NCI-H1436 (cell line): ENCODE measurements around the gene SPAG16.
A peak's percentile ranks its signal among the peaks of the same experiment; 100 is the strongest.

Source experiments
- DNase-seq: peaks from one replicate; lab custom pipeline; 2025; lab: John Stamatoyannopoulos, UW

The SPAG16 gene

DNA sequence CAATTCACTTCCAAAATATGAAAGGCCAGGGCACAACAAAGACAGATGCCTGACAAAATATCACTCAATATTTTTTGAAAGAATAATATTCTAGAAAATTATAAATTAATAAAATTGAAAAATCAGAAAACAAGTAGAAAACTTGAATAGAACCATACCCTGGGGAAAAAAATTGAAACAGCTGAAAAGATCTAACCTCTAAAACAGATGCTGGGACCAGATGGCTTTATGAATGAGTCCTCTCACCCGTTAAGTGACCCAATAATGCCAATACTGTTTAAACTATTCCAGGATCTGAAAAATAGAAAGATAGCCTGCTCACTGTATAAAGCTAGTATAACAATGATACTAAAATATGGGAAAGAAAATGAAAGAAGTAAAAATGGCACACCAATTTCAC lies 804.3 kb downstream of the SPAG16 start:
- DNase-seq = no peak

DNA sequence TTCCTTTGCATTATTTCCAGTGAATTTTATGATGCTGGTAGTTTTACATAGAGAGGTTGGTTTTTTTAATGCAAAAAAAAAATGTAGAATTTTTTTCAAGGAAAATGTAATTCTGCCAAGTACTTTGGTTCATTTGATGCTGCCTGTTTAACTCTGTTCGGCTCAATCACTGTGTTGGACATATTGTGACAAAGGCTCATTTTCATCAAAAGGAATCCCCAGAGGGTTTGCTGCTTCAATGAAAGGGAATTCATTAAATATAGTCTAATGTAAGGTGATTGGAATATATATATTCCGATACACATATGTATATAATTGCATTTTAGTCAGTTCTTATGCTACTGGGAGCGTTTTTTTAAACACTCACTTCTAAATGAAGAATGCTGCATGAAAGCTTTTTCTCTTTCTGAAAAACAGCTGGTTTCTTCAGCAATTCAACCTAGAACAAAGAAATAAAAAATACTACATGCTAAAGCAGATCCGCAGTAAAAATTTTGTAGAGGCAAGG lies 812.0 kb downstream of the SPAG16 start:
- no peak for DNase-seq

DNA sequence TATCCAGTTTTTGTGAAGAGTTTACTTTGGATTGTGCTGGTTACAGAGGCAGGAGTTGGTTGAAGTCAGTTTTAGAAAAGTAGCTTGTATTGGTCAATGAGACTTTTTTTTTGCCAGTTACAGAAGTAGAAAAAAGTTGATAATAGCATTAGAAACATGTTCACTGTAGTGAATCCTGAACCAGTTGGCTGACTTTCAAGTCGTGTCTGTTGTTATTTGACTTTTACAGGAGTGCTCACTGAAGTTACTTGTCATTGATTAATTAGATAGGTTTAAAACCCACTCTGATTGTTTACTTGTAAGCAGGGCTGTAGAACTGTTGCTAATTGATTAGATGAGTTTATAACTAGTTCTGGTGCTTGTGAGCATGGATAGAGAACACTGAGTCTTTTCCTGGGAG lies 814.5 kb downstream of the SPAG16 start:
- DNase-seq = no peak

DNA sequence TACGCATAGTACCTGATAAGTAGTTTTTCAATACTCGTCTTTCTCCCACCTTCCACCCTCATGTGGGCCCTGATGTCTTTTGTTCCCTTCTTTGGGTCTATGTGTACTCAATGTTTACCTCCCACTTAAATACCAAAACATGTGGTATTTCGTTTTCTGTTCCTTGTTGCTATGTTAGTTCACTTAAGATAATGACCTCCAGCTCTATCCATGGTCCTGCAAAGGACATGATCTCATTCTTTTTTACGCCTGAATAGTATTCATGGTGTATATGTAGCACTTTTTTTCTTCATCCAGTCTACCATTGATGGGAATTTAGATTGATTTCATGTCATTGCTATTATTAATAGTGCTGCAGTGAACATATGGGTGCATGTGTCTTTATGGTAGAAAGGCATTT lies 816.2 kb downstream of the SPAG16 start:
- no peak for DNase-seq

DNA sequence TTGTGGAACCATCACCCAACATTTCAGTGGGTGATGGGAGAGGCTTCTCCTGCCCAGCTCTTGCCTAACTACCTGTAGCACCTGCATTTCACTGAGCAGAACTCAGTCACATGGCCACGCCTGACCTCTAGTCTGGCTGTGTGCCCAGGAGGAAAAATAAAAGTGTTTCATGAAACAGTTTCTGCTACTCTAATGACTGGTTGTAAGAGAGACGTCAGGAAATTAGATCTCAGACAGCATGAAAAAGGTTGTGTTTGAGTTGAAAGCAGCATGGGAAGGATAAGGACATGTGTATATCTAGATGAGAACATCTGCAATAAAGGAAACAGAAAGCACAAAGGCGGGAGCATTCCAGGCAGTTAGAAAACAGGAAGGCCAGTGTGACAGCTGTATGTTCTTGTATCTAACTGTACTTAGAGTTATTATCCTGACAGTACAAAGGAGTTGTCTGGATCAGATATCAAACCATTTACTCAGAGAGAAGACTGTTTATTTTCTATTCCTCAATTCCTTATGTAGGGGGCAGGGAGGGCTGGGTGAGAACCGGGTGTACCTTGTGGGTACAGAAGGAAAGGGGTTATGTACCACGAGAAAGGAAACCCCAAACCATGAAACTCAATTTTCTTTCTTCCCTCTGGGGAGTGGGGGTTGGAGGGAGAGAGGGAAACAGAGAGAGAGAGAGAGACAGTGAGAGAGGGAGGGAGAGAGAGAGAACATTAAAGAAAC lies 819.2 kb downstream of the SPAG16 start:
- DNase-seq = peak; percentile 70

DNA sequence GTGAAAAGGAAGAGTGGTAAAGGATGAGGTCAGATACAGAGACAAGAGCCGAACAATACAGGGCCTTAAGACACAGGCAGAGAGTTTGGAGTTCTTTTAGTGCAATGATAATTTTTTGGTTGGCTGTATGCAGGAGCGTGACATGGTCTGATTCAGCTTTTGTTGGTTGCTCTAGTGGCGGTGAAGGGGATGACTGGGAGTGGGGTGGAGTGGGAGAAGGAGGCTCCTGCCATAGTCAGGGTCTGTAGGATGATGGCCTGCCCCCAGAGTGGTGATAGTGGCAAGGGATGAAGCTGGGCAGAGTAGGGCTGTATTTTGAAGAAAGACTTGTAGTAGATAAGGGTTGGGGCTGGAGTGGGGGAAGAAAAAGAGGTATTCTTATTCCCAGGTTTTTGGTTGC lies 820.0 kb downstream of the SPAG16 start:
- no peak for DNase-seq

DNA sequence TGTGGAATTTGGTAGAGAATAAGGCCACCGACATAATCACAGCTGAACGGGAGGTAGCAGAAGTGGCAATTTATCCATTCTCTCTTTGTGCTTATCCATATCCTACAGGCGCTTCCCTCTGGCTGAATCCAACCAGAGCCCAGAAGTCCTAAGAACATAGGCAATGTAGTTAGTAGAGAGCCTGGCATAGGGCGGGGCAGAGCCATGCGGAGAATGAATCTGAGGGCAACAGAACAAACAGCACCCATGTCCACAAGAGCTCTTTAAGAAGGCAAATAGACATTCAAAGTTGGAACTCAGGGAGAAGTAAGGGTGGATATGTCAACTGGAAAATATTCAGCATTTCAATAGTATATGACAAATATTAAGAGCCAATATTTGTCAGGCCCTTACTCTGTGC lies 820.7 kb downstream of the SPAG16 start:
- DNase-seq = no peak

DNA sequence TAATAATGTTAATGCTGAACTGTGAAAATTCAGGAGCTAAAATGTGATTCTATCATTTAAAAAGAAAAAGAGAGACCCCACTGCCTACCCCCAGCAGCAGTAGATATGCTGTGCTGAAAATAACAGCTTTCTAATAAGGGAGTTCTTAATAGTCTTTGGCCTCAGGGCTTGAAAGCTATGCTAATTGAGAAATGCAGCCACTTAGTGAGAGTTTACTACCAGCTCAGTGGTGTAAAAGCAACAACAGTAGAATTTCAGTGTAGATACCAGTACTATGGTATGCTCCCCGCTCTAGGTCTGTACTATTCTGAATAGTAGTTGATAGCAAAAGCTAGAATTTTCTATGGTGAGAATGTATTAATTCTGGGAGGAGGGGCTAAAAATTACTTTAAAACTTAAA lies 823.5 kb downstream of the SPAG16 start:
- DNase-seq = no peak

DNA sequence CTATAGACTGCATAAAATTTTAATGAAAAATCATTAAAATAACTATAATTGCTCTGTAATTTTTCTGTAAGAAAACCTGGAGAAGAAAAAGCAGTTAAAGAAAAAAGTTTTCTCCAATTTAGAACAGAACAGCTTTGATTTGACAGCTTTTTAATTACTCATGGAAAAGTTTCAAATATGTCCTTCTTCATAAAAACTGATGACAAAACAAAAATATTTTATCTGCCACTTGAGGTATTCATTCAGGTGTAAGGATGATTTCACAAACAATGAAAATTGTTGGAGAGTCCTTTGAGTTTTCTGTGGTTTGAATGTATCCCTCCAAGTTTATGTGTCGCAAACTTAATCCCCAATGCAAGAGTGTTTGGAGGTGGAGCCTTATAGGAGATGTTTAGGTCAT lies 824.3 kb downstream of the SPAG16 start:
- DNase-seq = no peak

DNA sequence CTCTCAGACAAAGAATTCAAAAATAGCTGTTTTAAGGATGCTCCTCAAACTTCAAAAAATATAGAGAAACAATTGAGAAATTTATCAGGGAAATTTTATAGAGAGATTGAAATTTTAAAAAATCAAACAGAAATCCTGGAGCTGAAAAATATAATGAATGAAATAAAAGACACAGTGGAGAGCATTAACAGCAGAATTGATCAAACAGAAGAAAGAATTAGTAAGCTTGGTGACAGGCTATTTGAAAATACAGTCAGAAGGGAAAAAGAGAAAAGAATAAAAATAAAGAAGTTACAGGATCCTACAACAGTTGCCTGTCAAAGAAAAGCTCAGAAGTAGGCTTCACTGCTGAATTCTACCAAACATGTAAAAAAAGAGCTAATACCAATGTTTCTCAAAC lies 832.8 kb downstream of the SPAG16 start:
- DNase-seq = no peak

DNA sequence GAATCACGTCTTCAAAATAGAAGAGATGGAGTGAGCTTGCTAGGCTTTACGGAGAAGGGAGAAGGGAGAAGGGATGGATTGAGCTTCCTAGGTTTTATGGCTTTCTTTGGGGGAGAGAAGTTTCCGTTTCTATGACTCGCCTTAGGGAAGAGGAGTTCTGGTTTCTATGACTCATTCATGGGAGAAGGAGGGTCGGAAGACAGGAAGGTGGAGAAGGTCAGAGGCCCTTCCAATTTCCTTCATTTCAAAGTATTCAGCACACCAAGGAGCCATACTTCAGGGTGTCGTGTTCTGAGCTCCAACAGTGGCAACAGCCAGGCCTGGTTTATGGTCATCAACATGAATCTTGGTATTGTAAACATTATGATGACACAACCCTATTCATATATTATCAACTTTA lies 841.9 kb downstream of the SPAG16 start:
- no peak for DNase-seq

DNA sequence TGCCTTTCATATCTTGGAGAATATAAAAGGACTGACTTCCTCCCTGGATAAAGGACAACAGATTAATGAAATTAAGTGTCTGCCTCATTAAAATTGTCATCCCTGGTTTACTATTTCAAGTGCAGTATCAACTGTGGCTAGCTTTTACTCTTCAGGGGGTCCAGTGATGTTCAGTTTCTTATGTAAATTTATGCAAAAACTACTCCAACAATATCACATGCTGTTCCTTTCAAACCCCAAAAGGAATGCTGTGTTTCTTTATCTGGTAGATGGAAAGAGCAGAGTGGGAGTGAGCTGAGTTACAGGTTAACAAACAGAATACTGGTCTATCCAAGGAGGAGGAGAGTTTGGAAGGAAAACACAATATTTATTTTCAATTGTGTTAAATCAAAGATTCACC lies 842.9 kb downstream of the SPAG16 start:
- no peak for DNase-seq

DNA sequence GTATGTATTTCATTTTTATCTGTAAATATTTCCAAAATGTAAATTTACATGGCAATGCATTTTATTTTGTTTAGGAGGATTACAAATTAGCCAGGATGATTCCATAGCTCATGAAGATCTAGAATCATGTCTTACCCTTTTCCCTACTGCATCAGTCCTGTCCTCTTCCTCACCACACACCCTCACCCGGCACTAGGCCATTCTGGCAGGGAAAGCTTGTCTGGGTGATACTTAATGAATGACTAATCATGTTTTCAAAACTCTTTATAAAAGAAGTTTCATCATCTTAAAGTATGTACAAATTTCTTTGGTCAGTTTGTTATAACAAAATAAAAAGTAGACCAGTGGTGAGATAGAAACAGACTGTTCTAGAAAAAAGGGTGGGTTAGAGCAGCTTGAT lies 843.3 kb downstream of the SPAG16 start:
- no peak for DNase-seq

DNA sequence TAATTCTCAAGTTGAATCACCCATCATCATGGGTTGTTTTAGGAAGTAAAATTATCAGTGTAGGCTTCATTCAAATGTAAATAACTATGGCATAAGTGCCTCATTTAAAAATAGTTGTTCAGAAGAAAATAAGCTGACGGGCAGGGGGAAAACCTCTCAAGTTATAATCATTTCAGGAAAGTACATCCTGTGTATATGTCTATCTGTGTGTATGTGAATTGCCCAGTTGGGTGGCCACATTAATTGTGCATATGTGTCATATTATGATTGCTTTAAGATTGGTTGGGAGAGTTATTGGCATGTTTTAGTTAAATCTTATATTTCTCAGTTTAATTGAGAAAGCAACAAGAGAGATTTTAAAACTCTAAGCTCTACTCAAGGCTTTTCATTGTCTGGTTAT lies 843.8 kb downstream of the SPAG16 start:
- DNase-seq = no peak

DNA sequence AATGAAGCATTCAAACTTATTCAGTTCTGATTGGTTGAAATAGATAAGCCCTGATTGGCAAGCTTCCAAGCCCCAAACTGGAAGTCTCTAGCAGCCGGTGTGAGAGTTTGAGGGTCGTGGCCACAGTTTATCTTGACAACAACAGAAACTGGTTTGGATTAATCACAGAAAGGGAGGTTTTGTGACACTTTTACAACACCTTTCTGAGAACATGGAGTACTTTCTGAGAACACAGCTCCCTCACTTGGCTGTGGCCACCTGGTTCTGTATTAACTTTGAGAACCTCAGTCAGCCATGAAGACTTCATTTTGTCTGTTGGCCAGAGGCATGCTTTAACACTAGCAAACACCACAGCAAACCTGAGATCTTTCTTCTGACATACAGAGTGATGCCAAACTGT lies 845.9 kb downstream of the SPAG16 start:
- DNase-seq = no peak

DNA sequence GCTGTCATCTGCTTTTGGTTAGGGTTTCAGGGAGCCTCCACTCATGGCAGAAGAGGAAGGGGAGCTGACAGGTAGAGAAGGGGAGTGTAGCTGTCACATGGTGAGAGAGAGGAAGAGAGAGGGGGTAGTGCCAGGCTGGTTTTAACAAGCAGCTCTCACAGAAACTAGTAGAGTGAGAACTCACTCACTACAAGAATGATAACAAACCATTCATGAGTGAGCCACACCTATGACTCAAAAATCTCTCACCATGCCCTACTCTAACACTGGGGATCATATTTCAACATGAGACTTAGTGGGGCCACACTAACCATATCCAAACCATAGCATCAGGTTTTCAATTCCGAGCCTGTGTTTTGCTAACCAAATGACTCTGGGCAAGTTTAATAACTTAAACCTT lies 851.7 kb downstream of the SPAG16 start:
- DNase-seq = no peak

DNA sequence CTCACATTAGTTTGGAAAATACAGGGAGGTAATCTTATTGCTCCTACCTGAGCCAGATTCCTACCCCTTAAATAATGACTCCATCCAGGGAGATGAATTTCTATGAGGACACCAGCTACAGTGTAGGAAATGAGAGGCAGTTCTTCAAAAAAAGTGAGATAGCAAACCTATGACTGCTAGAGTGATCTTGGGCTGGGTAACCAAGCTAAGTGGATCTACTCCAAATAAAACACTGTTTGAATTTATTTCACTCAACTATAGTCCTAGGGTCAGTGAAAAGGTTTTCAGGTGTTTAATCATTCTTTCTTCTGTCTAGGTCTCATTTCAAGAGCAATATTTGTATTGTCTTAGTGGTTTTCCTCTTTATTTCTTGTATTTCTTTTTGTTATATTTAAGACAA lies 854.5 kb downstream of the SPAG16 start:
- DNase-seq = no peak

DNA sequence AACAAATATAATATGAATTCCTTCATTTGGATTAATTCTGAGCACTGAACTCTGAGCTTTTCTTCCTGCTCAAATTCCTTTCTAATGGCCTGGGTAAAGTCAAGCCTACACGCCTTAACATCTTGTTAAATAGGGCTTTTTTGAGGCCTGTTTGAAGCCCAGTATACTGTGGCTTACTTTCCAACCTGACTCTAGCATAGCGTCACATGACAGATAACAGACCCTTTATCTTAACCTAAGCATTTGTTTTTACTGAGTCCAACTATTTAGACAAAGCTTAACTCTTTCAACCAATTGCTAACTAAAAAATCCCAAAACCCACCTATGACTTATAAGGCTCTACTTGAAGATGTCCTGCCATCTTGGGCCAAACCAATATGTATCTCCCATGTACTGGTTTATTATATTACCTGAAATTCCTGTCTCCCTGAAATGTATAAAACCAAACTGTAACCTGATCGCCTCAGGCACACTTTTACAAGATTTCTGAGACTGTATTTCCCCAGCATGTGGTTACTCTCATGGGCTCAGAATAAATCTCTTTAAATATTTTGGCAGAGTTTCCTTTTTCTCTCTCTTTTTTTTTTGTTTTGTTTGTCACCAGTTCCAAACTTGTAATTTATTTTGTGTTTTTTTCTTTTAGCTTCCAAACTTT lies 855.5 kb downstream of the SPAG16 start:
- no peak for DNase-seq

DNA sequence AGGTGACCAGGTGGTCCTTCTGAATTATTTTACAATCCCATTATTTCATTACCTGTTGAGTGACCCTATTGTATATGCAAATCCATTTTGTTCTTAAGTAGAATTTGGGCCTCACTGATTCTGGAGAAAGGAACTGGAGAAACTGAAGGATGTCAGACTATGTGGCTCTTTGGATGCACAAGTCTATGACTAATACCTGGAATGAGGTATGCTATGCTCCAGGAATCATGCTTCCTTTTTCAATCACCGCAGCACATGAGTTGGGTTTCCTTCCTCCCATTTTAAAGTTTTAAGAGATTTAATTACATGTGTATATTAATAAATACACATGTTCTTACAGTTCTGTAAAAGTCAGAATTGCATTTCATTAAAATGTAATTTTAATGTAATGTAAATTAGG lies 872.7 kb downstream of the SPAG16 start:
- DNase-seq = no peak

DNA sequence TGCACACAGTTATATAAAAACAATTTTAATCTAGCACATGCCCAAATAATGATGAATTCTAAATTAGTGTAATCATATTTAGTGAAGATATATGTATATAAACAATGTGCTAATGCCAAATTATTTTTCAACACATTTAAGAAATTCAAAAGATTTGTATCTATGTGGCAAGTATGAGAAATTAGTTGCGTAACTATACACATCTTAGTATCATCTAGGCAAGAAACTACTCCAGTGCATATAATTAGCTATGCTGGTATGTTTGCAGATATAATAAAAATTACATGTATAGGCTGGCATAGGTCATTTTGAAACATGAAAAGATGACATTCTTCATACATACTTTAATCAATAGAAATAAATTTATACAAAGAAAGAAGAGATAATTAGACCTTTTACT lies 874.6 kb downstream of the SPAG16 start:
- DNase-seq = no peak

DNA sequence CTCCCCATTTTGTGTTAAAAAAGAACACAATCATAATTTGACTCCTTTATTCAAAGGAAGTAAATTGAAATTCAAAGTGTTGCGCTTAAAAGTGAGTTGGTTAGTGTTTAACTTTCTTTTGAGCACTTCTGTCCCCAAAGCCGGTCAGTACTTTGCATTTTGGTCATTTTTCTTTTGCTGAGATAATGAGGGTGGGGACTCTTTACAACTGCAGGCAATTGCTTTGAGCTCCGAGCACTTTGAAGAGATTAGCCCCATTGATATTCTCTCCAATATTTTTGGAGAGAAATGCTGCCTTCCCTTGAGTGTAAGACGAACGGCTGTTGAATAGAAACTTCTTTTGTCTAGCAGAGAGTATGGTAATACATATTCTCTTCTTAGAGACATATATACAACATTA lies 885.0 kb downstream of the SPAG16 start:
- no peak for DNase-seq

DNA sequence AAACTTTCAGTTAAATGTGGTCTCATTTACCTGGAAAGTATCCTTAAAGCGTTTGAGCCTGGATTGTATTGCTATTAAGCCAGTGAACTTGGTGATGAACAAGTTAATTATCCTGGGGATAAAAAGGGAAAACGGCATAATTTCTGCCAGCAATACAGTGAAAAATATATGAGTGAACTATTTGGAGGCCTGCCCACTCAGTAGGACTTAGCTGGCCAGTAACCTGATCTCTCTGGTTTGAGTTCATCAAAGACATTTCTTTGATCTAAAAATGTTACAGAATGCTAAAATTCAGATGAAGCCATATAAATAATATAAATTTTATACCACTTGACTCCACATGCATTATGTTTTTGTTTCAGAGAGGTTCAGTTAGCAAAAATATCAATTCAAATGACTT lies 885.5 kb downstream of the SPAG16 start:
- DNase-seq = no peak

DNA sequence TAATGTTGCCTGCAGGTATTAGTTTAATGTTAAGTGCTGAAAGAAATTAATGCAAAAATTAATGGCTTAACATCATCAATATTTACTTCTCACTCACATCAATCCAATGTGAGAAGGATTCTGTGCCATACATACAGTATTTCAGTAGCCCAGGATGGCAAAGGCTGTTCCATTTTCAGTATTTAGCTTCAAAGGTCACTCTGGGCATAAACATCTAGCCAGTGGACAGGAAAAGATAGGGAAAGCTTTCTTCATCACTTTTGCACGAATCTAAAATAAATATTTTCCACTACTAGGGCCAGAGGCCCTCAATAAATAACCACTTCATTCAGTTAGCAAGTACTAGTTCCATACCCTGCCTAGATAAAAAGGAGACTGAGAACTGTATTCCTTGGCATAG lies 890.3 kb downstream of the SPAG16 start:
- no peak for DNase-seq

DNA sequence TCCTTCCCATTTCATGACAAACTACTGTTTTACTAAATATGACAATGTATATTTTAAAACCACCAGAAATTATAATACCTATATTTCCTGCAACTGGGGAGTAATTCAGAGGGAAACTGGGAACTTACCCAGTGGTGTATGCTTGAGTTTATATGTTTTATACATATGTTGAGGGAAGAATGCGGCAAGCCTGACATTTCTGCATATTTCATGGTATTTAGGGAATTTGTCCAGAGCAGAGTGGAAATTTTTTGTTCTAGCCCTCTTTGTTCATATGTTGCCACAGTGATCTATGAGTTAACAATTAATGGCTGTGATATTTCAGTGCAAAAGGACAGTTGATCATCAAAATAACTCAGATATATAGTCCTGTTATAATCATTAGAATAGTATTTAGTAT lies 895.8 kb downstream of the SPAG16 start:
- DNase-seq = no peak
